CD4-positive, alpha-beta T cell treated with Interferon alpha-2 for 1 hour (primary cell): Measurements from ENCODE around the gene CYRIA.

ENCODE experiments used
- DNase-seq, 2 donors: peaks; one replicate each; pipeline ENCODE4 v3.0.0-alpha.2; 2020 to 2022

Gene CYRIA

DNA sequence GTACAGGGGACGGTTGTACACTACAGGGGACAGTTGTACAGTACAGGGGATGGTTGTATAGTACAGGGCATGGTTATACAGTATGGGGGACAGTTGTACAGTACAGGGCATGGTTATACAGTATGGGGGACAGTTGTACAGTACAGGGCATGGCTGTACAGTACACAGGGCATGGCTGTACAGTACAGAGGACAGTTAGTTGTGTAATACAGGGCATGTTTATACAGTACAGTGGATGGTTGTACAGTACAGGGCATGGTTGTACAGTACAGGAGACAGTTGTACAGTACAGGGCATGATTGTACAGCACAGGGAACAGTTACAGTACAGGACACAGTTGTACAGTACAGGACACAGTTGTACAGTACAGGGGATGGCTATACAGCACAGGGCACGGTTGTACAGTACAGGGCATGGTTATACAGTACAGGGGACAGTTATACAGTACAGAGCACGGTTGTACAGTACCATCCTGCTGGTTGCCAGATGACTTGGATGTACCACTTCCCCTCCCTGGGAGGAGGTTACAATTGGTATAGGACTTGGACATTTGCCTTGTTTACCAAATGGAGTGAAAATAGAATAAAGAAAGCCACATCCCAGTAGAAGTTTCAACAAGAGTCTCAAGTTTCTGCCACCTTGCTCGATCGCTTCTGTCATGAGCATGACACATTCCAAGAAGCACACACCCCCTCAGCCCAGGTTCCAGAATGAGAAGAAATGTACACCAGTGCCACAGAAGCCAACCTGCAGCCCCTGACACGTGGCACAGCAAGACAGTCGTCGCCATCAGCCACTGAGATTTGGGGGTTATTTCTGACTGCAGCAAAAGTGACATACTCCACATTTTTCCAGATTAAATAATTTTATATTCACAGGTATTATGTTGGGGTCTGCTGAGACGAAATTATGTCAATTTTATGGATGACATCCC is 16.0 kb downstream of the CYRIA start:
- no peak for DNase-seq

DNA sequence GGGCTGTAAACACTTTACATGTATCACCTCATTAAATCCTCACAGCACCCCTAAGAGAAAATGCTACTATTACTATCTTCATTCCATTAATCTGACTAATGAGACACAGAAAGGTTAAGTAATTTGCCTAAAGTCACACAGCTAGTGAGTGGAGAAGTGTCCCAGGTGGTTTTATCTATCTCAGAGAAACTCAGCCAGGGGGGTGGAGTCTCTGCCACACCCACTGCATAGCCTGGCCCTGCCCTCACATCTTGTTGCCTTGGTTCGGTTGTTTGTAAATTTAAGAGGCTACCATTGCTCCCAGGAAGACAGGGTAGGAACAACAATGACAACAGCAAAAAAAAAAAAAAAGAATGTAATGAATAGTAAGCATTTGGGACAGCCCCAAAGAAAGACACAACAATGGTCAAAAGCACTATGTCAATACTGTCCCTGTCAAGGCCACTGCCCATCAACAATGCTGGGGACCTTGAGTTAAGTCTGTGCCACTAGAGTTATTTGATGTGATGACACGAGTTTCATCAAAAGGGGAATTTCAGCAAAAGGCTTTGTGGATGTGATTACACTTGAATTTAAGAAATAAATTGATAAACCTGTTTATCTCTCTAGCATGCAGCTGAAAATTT is 17.5 kb downstream of the CYRIA start:
- no peak for DNase-seq

DNA sequence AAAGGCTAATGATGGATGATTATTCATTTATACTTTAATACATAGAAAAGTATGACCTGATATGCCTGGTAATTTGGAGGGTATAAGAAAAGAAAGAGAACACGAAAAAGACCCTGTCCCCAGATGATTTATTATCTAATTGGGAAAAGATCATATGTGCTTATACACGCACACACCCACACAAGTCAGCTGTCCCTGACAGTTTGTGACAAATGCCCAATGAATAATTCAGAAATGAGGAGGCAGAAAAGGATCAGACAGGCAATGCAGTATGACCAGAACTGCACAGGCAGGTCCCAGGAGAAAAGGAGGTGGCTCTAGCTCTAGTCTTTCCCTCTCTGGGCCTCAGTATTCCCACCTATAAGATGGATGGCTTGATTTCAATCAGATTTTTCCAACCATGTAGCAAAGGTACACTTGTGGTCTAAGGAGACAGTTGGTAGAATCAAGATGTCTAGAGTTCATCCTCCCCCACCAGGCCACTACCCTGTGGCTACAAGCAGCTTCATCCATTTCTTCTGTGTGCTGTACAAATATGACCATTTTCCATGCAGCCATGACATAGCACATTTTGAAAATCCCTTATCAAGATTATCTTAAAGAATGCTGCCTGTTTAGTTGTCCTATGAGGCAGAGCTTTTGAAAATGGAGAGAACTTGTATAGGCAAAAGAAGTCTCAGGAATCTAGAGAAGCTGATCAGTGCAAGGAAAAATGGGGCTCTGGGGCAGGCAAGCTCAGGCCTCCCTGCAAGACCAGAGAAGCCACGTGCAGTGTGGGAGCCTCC is 19.7 kb downstream of the CYRIA start:
- no peak for DNase-seq

DNA sequence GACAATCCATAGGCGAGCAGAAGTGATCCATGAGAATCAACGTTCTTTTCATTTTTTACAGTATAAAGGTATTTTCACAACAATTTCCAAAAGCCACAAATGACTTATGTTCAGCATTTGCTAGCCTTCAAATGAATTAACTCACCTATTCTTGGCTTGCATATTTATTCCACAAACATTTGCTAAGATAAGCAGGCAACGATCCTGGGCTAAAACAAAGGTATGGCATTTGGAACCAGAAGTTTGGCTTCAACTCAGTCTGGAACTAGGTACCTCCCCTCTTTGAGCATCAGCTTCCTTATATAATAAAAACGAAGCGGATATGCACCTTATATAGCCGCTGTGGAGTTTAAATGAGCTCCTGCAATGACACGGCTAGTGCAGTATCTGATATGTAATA is 20.5 kb downstream of the CYRIA start:
- no peak for DNase-seq

DNA sequence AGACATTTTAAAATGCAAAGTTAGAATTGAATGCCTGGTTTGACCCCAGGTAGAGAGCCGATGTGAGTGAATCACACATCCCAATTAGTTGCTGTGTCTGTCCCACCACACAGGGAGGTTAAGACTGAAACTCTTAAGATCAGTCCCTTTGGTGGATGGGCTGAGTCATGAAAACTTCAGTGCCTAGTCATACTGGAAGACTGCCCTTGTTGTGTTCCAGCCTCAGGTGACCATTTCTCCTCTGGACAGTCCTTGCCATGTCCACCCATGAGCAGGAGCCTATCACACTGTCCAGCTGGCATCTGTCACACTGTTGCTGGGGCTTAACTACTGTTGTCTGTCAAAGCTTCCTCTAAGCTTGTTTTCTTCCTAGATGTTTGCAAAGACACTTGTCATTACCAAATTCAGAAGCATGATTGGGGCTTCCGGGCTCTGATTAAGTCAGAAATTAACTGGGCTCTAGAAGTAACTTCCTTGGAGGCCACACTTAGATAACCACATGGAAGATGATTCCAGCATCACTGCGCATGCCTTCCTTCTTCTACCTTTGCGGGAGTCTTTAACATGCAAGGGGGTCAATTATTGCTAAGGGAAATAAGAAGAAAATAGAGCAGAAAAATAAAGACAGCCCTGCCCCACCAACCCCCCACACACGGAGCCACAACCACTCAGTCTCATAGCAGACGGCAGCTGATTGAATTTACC is 21.3 kb downstream of the CYRIA start:
- DNase-seq = no peak

DNA sequence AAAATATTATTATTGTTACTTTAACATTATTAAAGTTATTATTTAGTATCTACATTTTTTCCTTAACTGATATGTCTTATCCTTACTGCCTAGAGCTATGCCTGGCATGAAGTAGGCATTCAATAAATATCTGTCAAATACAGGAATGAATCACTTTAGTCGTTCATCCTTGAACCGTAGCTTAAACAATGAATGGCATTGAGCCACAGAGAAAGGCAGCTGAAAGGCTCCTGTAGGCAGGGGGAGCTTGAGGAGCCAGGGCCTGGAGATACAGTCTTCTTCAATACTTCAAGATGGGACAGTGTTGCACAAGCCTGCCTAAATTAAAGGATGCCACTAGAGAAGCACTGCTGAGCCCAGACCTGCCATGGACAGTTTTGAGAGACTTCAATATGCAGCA is 22.5 kb downstream of the CYRIA start:
- no peak for DNase-seq

DNA sequence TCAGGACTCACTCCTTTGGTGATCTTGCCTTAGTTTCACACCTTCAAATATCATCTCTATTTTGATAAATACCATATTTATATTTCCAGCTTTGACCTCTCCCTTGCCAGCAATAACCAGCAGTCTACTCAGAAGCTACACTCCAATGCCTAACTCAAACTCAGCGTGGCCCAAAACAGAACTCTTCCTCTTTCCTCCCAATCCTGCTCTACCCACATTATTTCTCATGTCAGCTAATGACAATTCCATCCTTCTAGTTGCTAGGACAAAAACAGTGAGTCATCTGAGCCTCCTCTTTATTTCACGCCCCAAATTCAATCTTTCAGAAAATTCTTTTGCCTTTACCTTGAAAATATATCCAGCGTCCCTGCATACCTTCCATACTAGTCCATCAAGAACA is 23.5 kb downstream of the CYRIA start:
- DNase-seq = no peak

DNA sequence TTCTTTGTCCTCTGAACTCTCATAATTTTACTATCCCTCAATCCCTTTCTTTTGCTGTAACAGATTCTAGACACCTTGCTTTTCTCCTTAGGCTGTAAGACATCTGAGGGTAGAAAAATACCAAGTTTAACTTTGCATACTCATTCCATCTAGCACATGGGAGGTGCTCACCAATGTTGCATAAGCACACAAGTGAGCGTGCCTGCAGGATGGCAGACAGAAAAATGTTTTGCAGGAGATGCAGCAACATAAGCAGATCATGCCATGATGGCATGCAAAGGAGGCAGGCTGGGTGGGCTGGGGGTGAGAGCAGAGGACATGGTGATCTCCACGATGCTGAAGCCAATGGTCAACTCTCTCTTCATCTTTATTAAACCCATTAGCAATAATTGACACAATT is 24.1 kb downstream of the CYRIA start:
- DNase-seq = no peak

DNA sequence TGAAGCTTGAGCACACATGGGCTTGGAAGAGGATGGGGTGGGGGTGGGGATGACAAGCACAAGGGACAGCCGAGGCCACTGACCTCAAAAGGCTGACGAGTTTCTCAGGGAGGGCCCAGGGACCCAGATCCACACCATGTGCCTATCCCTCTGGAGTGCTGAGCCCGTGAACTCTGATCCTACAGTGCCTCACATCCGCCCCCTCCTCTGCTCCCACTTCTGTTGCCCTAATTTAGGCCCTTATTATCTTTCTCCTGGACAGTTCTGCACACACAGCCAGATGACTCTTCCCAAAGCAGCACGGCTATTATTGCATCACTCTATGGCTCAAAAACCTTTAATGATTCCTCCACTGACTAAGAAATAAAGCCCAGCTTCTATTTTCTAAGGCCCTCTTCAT is 24.8 kb downstream of the CYRIA start:
- no peak for DNase-seq

DNA sequence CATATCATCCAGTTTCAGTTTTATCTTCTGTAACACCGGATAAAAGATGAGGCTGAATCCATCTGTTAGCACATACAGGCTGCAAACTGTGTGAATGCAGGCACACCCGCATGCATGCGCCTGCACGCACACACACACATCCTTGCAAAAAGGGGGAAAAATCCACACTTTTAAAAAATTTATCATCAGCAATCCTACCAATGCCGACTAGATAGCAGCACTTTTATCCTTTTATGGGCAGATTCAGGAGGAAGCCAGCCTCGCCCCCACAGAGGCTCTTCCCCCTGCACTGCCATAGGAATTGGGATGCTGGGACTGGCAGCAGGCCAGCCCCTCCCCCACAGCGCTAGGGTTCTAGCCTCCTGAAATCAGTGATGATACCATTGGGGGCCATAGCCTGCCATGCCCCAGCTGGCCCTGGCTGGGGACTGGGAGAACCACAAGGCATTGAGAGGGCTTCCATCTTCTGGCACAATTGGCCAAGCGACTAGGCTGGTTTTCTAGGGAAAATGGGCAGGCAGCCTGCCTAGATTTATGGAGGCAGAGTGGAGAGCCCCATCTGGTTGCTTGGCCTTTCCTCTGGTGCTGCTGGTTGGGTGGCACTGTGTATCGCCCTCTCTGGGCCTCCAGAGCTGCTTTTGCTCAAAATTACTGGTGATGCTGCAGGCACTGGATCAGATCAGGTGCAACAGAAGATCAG is 25.5 kb downstream of the CYRIA start:
- no peak for DNase-seq

DNA sequence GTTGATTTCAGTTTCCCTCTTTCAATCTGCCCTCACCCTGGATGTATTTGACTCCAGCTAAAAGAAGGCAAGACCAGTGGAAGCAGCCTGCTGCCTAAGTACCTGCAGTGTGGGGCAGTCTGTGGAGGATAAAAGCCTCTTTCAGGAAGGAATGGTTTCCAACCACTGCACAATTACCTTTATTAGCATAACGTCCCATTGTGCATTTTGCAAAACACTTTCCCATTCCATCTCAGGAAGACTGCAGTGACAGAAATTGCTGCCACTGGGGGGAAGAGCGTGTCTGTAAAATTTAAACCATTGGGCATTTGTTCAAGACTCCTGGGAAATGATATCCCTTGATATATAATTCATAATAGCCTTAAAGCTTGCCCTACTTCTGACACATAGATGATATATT is 26.2 kb downstream of the CYRIA start:
- DNase-seq = no peak

DNA sequence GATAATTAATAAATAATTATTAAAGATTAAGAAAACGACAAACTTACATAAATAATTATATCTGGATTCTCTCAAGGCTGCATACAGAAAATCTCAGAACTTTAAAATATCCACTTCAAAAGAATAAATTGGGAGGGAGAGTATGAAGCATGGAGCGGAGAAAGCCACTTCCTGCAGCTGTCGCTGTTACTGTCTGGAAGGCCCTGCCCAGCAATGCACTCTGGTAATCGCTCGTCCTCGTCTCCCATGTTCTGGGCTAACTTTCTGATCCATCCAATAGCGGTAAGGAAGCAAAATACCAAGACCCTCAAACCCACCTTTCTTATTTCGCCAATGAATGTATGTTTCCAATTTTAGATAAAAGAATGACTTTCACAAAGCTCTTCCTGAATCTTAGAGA is 26.7 kb downstream of the CYRIA start:
- no peak for DNase-seq

DNA sequence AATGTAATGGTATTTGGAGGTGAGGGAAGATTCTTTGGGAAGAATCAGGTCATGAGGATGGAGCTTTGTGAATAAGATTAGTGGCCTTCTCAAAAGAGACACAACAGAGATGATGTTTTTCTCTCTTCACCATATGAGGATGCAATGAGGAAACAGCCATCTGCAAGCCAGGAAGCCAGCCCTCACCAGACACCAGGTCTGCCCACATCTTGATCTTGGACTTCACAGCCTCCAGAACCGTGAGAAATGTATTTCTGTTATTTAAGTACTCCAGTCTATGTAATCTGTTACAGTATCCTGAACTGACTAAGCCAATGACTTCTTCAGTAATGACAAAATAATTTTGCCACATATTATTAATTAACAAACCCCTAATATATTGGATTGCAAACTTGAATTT is 28.3 kb downstream of the CYRIA start:
- no peak for DNase-seq

DNA sequence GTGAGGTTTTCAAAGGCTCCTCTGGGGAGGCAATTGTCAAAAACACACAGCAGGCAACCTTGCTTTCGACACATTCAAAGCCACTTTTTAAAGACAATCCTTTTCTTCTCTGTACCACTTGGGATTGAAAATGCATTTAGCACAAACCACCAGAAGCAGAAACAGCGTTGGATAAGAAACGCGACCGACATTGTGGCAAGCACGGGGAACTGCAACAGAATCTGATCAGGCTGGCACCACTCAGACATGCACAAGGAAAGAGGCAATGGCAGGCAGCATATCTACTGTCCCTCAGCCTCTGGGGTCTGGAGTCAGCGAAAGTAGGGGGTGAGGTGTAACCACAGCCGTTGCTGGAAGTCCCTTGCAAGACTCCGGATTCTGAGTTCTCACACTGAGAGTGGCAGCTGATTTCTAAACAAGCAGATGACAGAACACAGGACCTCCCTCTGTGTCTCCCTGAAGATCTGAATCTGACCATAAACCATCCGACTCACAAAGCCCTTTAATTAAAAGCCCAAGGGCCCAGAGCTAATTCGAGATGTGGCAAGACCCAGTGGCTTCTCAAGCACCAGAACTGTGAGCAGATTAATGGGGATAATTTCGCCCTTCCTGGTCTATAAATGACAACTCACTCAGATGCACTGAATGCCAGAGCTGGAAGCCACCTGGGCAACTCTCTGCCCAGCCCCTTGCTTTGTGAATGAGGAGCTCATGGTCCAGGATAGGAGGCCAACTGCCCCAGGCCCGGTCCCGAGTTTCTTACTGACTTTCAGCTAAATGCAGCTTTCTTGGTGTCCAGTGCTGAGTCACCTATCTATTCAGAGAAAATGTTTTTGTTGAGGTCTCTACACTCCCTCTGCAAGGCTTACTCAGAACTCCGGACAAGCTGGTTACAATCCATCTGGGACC is 29.6 kb downstream of the CYRIA start:
- DNase-seq = no peak

DNA sequence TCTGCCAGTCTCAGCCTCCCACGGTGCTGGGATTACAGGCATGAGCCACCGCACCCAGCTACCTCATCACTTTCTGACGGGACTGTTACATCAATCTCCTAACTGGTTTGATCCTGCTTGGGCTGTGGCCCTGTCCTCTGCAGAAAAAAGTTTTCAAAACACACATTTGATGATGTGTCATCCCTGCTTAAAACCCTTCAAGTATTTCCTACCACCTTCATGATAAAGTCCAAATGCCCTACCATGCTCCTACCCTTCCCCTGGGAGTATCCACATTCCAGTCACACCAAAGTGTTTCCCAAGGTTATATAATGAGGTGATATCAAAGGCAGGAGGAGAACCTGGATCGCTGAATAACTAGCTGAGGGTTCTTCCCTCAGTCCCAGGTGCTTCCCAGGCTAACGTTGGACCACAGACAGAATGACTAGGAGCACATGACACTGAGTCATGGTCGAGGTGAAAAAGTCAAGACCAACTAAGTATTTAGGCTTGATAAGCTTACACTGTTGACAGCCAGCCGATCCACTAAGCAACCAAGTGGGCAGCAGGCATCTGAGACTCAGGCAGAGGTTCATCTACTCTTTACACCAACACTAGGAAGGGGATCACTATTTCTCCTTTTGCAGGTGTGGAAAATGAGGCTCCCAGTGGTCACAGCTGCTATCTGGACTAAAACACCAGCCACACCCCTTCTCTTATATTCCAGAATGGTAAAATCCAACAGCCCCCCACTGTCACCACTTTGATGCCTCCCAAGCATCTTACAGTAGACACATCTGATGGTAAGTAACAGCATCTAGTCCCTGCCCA is 31.8 kb downstream of the CYRIA start:
- DNase-seq = peak in 1 of 2 donors; percentile 24

DNA sequence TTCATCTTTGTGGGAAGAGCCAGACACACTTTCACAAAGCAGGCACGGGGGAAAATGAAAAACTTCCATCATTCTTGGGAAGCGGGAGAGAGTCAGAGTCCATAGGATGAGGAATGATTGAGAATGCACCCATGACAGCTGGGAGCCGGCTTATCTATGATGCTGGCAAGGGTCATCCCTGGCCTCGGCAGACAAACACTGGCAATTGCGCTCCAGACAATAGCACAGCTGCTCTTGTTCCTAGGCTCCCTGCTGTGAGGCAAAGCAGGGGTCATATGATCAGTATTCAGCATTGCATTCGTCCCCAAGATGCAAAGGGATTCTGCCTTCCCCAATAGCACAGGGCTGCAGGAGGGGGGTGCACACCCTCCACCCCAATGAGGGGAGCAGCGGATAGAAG is 33.0 kb downstream of the CYRIA start:
- DNase-seq = no peak

DNA sequence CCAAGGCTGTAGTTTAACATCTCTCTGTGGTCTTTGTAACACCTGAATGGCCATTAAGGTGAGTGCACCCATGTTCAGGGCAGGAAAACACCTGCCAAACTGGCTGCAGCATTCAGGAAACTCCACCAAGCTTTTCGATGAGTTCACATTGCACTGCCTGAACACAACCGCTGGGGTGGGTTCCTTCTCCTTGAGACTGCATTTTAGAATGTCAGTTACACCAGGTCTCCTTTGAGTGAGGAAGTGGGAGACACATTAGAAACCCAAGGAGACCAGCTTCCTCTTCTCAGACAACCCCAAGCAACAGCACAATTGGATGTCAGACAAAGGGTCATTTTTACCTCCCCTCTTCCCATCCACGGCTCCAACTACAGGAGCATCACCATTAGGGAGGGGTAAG is 35.2 kb downstream of the CYRIA start:
- peak; percentile 14 to 39 for DNase-seq

DNA sequence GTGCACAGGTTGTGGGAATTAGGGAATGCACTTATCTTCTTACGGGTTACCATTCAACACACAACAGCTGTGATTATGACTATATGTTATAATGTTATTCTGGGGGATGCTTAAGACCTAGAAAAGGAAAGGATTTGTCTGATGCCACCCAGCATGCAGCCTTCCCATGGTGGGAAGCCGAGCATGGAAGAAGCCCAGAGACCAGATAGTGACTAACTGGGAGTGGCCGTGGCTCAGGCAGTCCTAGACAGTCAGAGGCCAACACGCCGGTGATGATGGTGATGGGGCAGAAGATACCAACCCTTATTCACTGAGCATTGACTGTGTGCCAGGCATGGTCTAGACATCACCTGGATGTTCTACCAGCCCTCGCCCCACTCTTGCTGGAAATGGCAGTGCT is 35.9 kb downstream of the CYRIA start:
- DNase-seq = no peak

DNA sequence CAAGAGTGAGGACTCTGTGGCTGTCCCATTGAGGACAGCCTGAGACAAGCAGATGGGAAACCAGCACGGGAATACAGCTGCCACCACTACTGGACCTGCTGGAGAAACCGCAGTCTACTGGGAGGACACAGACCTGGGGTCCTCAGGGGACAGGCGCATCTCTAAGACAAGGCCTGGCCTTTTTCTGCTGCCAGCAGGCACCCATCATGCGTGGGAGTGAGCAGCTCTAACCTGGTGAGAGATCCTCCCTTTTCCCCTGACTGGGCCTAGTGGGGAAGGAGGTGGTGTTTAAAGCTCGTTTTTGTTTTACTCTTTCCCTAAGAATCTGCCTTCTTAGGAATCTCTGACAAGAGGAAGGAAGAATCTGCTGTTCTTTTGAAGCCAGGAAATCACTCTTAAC is 36.6 kb downstream of the CYRIA start:
- no peak for DNase-seq

DNA sequence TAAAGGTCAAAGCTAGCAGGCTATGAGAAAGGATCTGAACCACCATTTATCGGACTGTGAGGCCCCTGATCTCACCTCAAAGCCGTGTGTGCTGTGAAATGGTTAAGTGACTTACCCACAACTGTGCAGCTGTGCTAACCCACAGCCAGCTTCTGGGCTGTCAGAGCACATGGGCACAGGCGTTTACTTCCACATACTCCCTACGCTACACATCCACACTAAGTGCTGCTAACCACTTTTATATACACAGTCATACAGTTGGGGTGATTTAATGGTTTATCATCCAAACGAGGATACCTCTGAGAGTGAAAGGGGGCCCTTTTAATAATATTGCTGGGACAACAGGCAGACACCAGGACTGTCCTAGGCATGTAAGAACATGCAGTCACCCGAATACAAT is 37.3 kb downstream of the CYRIA start:
- no peak for DNase-seq
